IPS-18c (cell line): ENCODE results near the gene ATP8B1.
"Not testable (repeated sequence)": the region's sequence is repeated elsewhere in the genome, so short reads cannot be mapped to it uniquely, and the experiment has no call there.

Experiments used
- H3K4me3 ChIP-seq: 2 replicates; pipeline ENCODE4 v1.7.0; 2013; ENCODE audit warnings: low read depth, mild to moderate bottlenecking, low read length, moderate library complexity; ENCODE audit not compliant: insufficient read depth
- H3K9me3 ChIP-seq: one replicate; pipeline ENCODE4 v1.6.1; 2013; ENCODE audit warnings: mild to moderate bottlenecking, low read length, moderate library complexity; ENCODE audit not compliant: control insufficient read depth, insufficient read depth

ATP8B1 gene

DNA sequence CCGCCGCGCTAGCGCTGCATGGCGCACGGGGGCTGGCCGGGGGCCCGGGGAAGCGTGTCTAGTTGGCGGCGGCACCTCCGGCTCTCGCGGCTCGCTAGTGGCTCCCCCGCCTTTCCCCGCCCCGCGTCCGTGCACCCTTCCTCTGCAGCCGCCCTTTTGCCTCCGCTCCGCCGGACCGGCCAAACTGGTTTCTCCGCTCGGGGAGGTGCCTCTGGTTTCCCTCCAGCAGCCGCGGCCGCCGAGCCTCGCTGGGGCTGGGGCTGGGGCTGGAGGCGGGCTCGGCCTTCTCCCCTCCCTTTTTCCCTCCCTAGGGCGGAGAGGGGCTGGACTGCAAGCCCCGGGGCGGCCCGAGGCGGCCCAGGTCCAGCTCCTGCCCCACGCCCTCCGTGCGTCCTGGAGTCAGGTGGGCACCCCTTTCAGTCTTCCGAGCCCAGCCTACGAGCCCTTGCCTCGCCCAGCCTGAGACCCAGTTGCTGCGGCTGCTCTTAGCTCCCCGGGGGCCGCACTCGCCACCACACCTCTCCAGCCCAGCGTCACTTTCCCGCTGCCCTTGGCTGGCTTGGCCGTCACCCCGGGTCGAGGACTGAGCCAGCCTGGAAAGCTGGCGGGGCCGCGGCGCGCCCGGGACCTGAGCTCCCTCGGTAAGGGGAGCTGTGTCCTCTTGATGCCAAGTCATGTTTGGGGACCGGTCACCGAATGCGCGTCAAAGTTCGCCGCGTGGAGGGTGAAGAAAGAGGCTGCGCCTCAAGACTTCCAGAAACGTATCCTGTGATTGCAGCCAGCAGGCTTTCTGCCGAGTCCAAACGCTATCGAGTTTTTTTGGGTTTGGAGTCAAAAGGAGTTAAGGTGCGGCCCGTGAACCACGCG is at the start of gene ATP8B1:
Gene ATP8B1 (minus strand): TSS at position 213 of the 867 bp plus-strand sequence. CDS start 71,508 bp downstream, outside the sequence.
- H3K4me3 ChIP-seq, result peak within 1 kb of the TSS; percentile 74
- H3K9me3 ChIP-seq, result no peaks in the 10 kb centered on the region

DNA sequence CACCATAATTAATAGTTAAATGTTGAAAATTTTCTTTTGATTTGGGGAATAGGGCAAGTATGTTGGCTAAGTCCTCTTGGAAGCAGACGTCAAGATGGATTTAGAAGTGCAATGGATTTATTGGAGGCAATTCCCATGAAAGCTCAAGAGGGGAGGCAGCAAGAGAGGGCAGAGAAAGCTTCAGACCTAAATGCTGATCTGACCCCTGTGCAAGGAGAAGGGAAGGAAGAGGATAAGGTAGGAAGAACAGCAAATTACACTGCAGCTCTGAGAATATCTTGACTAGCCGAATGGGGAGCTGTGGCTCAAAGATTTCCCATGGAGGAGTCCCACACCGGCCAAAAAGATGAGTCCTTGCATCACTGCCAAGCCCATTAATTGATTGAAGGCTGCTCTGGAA is 46.9 kb upstream of the ATP8B1 start:
- Histone ChIP-seq H3K4me3 (no peak overlapping the region), H3K9me3 (peaks cover 2% of the 10 kb centered on the region)

DNA sequence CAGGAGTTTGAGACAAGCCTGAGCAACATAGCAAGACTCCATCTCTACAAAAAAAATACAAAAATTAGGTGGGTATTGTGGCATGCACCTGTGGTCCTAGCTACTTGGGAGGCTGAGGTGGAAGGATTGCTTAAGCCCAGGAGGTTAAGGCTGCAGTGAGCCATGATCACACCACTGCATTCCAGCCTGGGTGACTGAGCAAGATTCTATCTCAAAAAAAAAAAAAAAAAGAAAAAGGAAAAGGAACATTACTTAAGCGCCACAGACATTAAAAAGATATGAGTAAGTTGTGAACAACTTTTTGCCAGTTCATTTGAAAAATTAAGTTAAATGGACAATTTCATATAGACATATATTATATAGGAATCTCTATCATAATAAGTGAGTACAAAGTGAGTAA is 45.3 kb upstream of the ATP8B1 start:
- not testable (repeated sequence) for H3K9me3 ChIP-seq, H3K4me3 ChIP-seq

DNA sequence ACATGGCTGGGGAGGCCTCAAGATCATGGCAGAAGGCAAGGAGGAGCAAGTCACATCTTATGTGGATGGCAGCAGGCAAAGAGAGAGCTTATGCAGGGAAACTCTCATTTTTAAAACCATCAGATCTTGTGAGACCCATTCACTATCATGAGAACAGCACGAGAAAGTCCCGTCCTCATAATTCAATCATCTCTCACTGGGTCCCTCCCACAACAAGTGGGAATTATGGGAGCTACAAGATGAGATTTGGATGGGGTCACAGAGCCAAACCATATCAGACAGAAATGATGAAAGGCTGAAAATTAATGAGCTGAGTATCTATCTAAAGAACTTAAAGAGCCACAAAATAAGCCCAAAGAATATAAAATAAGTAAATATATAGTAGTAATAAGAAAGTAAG is 44.3 kb upstream of the ATP8B1 start:
- not testable (repeated sequence) for H3K4me3 ChIP-seq, H3K9me3 ChIP-seq

DNA sequence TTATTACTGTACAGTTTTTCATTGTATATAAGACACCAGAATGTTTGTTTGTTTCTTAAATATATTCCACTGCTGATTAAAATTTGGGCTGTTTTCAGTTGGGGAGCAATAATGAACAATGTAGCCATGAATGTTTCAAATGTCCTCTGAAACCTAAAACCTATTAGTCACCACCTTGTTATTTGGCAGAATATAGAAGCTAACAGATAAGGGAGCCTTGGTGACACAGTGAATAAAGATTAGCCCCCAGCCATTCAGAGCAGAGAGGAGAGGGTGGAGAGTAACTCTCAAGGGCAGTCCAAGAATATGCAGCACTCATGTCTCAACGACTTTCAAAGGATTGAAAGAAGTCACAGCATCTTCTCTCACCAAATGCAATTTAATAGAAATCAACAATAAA is 43.1 kb upstream of the ATP8B1 start:
- H3K9me3 ChIP-seq, result no peaks in the 10 kb centered on the region

DNA sequence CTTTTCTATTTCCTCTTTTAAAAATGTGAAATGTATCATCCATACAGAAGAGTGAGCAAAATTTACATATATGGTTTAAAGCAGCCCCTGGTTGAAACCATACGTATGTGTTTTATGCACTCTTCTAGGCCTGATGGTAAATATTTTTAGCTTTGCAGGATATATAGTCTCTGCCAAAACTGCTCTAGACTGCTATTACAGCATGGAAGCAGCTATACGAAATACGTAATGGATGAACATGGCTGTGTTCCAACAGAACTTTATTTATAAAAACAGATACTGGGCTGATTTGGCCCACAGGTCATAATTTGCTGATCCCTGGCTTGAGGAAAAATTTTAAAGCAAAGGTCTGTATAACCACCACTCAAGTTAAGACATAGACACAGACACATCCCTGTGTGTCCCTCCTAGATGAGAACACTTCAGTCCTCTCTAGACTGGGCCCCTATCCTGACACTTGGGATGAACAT is 42.5 kb upstream of the ATP8B1 start:
- H3K4me3 ChIP-seq, result no peak overlapping the region

More for the DNA sequence above, 43.1 kb upstream of the ATP8B1 start:
- H3K4me3 ChIP-seq, result no peak overlapping the region

GRCh38 chr18:57844319-57844718 is 41.2 kb upstream of the ATP8B1 start:
- Histone ChIP-seq H3K4me3 (no peak overlapping the region), H3K9me3 (no peaks in the 10 kb centered on the region)

More for the DNA sequence above, 42.5 kb upstream of the ATP8B1 start:
- no peaks in the 10 kb centered on the region for H3K9me3 ChIP-seq

GRCh38 chr18:57843386-57843785 is 40.3 kb upstream of the ATP8B1 start:
- no peaks in the 10 kb centered on the region for H3K9me3 ChIP-seq
- H3K4me3 ChIP-seq, result no peak overlapping the region

DNA sequence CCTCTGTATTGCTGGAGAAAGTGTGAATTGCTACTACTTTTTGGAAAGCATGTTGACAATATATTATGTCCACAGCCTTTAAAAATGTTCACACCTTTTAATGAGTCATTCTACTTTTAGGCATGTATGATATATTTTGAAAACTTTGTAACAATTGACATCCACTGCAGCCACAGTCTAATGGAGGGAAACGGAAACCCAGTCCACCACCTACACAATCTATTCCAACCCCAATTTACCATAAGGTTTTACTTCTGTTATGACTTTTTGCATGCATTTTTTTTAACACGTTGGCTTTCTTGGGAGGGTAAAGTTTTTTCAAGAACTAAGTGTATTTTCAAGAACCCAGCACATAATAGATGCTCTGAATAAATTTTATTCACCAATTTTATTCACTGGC is 38.5 kb upstream of the ATP8B1 start:
- Histone ChIP-seq H3K9me3 (no peaks in the 10 kb centered on the region), H3K4me3 (no peak overlapping the region)

DNA sequence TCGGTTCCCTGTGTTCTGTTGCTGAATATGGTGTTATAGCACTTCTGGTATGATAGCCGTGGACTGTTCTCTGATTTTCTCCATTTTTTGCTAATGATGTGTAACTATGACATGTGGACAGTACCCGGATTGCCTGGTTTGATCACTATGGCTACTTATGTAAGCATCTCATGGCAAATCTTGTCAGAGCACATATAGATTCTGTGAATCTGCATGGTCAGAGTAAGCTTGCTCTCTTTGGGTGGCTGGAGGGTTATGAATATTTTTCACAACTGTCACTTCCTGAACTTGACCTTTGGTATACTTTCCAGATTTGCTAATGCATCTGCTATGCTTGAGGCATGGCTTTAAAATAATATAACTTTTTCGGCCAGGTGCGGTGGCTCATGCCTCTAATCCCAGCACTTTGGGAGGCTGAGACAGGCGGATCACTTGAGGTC is 36.8 kb upstream of the ATP8B1 start:
- H3K9me3 ChIP-seq, result no peaks in the 10 kb centered on the region
- no peak overlapping the region for H3K4me3 ChIP-seq

GRCh38 chr18:57837917-57838548 is 34.9 kb upstream of the ATP8B1 start:
- H3K9me3 ChIP-seq, result no peaks in the 10 kb centered on the region
- H3K4me3 ChIP-seq, result no peak overlapping the region

- no peak overlapping the region for H3K4me3 ChIP-seq
- peaks cover 2% of the 10 kb centered on the region for H3K9me3 ChIP-seq
Observed at GRCh38 chr18:57836557-57836956, 33.4 kb upstream of the ATP8B1 start.

- no peak overlapping the region for H3K4me3 ChIP-seq
- peaks cover 2% of the 10 kb centered on the region for H3K9me3 ChIP-seq
Observed at GRCh38 chr18:57835904-57836303, 32.8 kb upstream of the ATP8B1 start.

DNA sequence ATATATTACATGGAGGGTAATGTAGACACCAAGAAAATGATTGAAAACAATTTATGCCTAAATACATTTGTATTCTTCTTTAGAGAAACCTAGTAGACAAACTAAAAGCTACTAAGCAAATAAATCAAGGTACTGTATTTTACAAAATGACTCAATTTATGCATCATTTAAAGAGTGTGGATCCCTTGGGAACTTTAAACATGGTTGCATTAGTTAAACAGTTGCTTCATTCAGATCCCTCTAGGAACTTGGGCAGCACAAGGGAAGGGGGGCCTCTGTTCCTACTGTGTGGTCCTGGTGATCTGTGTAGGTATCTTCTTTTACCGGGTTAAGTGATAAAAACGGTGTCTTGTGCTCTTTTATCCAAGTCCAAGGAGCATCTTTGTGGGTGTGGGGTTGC is 31.5 kb upstream of the ATP8B1 start:
- no peak overlapping the region for H3K4me3 ChIP-seq
- H3K9me3 ChIP-seq, result peaks cover 2% of the 10 kb centered on the region

GRCh38 chr18:57833441-57834101 is 30.5 kb upstream of the ATP8B1 start:
- Histone ChIP-seq H3K4me3 (no peak overlapping the region), H3K9me3 (peaks cover 2% of the 10 kb centered on the region)

- H3K4me3 ChIP-seq, result no peak overlapping the region
- peaks cover 2% of the 10 kb centered on the region for H3K9me3 ChIP-seq
Observed at GRCh38 chr18:57832730-57833129, 29.6 kb upstream of the ATP8B1 start.

GRCh38 chr18:57831597-57832377 is 28.7 kb upstream of the ATP8B1 start:
- no peak overlapping the region for H3K4me3 ChIP-seq

More at GRCh38 chr18:57831597-57832377, 28.7 kb upstream of the ATP8B1 start:
- H3K9me3 ChIP-seq, result peaks cover 2% of the 10 kb centered on the region
